ENCODE data around the gene MTF1. TPM values are rescaled to one million over a fixed set of nuclear protein-coding genes. Genes with fewer than 3 reads are reported as not detected.

MTF1 gene
- total and polyA plus RNA-seq, 10 donors = 1.3 to 49.8 (median 11.4) TPM

DNA sequence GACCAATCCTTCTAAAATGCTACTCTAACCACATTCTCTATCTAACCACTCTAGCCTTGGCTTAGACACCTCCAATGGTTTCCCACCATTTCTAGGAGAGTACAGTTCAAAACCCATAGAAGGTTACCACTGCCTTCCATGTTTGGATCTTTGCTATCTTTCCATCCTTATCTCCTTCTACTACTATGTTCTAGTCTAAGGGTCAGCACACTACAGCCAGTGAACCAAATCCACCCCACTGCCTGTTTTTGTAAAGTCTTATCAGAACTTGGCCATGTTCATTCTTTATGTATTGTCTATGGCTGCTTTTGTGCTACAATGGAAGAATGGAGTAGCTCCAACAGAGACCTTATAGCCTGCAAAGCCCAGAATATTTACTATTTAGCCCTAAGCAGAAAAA is 6.2 kb downstream of the MTF1 start:
- peaks cover 29 to 100% (median 88%) of the 10 kb centered on the region in 6 donors for H3K4me1 ChIP-seq
- DNase-seq = no peak
- intact Hi-C loops (cut with DNase I; ENCODE audit: low total_unique reads) = loop anchor here (10.0 kb wide), 1 partner anchor 158 kb away; the partner anchor contains the start of gene CDCA8

DNA sequence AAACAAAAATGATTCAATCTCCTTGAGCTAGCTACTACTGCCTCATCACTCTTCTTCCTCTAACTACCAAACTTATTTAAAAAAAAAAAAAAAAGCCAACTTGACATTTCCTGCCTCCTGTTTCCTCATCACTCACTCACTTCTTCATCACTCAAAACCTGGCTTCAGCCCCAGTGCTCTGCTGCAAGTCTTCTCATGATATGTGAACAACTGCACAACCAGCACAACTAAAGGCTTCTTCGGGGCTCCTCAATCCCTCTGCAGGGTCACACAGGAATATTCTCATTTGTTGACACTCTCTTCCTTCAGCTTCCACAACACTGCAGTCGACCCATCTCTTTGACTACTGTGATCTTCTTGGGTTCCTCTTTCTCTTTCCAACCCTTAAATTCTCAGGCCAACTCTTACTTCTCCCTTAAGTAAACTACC is 7.6 kb downstream of the MTF1 start:
- H3K27ac ChIP-seq = peak overlapping the region; percentile 60 to 87 (median 80)
- H3K36me3 ChIP-seq = peaks cover 0 to 67% (median 16%) of the 10 kb centered on the region in 6 donors
- H3K4me1 ChIP-seq = peaks cover 24 to 100% (median 87%) of the 10 kb centered on the region in 6 donors
- no peaks in the 10 kb centered on the region for H3K9me3 ChIP-seq
- H3K27me3 ChIP-seq (replicated peaks in 1 of 7) = no peaks in the 10 kb centered on the region
- TF ChIP-seq, protein P1, sequence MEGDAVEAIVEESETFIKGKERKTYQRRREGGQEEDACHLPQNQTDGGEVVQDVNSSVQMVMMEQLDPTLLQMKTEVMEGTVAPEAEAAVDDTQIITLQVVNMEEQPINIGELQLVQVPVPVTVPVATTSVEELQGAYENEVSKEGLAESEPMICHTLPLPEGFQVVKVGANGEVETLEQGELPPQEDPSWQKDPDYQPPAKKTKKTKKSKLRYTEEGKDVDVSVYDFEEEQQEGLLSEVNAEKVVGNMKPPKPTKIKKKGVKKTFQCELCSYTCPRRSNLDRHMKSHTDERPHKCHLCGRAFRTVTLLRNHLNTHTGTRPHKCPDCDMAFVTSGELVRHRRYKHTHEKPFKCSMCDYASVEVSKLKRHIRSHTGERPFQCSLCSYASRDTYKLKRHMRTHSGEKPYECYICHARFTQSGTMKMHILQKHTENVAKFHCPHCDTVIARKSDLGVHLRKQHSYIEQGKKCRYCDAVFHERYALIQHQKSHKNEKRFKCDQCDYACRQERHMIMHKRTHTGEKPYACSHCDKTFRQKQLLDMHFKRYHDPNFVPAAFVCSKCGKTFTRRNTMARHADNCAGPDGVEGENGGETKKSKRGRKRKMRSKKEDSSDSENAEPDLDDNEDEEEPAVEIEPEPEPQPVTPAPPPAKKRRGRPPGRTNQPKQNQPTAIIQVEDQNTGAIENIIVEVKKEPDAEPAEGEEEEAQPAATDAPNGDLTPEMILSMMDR (IDR thresholded peaks at IDR 0.05 in 8 of 11, conservative IDR thresholded peaks at IDR 0.05 in 3 of 11) = no peak
- TF ChIP-seq POLR2AphosphoS5 (IDR thresholded peaks at IDR 0.05) (no peak), POLR2A (IDR thresholded peaks at IDR 0.05) (no peak)
- no peak for DNase-seq
- intact Hi-C loops (cut with DNase I; ENCODE audit: low total_unique reads) = loop anchor here (10.0 kb wide), 1 partner anchor 157 kb away; the partner anchor contains the start of gene CDCA8
- peak overlapping the region in 1 of 8 donors; percentile 43 for H3K4me3 ChIP-seq
- WGBS, 5 donors = 30 to 52% (median 47%) methylated on average over 2 of the region's 2 CpGs

More for the DNA sequence above, 6.2 kb downstream of the MTF1 start:
- Histone ChIP-seq H3K27ac (peak overlapping the region in 6 of 8 donors; percentile 73 to 87 (median 83)), H3K36me3 (peaks cover 2 to 67% (median 23%) of the 10 kb centered on the region in 6 donors), H3K4me3 (no peak overlapping the region), H3K9me3 (no peaks in the 10 kb centered on the region), H3K27me3 (replicated peaks in 1 of 7) (no peaks in the 10 kb centered on the region)
- TF ChIP-seq, protein P1 (IDR thresholded peaks at IDR 0.05 in 8 of 11, conservative IDR thresholded peaks at IDR 0.05 in 3 of 11) = no peak
- TF ChIP-seq POLR2A (IDR thresholded peaks at IDR 0.05) (no peak), POLR2AphosphoS5 (IDR thresholded peaks at IDR 0.05) (no peak)

DNA sequence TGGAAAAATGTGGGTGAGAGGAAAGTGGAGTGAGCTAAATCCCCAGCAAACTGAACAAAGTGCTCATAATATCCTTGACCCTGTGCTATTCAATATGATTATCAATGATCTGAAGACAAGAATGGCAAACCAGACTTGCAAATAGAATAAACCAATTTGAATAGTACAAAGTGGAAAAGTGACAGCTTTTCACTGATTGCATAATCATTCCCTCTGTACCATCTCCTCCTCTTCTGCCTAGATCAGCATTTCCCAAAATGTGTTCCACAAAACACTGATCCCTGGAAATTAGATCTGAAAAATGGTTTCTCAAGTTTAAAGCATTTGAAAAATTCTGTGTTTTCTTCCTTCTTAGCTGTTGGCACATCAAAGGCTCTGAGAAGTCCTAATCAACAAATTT is 8.1 kb downstream of the MTF1 start:
- Histone ChIP-seq H3K4me3 (peak overlapping the region in 1 of 8 donors; percentile 43), H3K4me1 (peaks cover 29 to 100% (median 87%) of the 10 kb centered on the region in 6 donors), H3K9me3 (no peaks in the 10 kb centered on the region), H3K27ac (peak overlapping the region; percentile 60 to 87 (median 80)), H3K27me3 (replicated peaks in 1 of 7) (no peaks in the 10 kb centered on the region), H3K36me3 (peaks cover 0 to 62% (median 11%) of the 10 kb centered on the region in 6 donors)
- DNase-seq = no peak
- intact Hi-C loops (cut with DNase I; ENCODE audit: low total_unique reads) = loop anchor here (10.0 kb wide), 1 partner anchor 156 kb away; the partner anchor contains the start of gene CDCA8
- TF ChIP-seq POLR2A (IDR thresholded peaks at IDR 0.05) = no peak
- TF ChIP-seq POLR2AphosphoS5 (IDR thresholded peaks at IDR 0.05) = no peak
- TF ChIP-seq, protein P1 (IDR thresholded peaks at IDR 0.05 in 8 of 11, conservative IDR thresholded peaks at IDR 0.05 in 3 of 11) = no peak

DNA sequence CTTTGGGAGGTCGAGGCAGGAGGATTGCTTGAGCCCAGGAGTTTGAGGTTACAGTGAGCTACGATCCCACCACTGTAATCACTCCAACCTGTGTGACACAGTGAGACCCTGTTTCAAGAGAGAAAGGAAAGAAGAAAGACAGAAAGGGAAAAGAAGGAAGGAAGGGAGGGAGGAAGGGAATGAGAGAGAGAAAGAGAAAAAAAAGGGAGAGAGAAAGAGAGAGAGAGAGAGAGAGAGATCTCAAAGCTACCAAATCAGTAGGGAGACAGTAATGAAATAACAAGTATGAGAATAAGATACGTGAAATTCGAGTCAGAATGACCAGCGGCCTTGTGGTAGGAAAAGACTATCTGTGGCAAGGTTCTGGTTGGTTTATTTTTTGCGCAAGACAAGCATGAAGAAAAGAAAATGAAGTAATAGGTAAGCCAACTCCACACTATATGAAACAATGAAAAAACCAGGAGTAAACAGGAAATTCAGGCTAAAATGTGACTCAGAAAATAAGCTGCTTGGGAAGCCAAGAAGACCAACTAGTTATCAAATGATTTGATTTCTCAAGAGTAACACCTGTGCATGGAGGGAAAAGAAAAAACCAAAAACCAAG is 8.9 kb downstream of the MTF1 start:
- Histone ChIP-seq H3K36me3 (peaks cover 0 to 54% (median 9%) of the 10 kb centered on the region in 6 donors), H3K4me3 (peak overlapping the region in 1 of 8 donors; percentile 43), H3K27ac (peak overlapping the region; percentile 60 to 87 (median 80)), H3K27me3 (replicated peaks in 1 of 7) (no peaks in the 10 kb centered on the region), H3K9me3 (no peaks in the 10 kb centered on the region), H3K4me1 (peaks cover 25 to 100% (median 86%) of the 10 kb centered on the region in 6 donors)
- intact Hi-C loops (cut with DNase I; ENCODE audit: low total_unique reads) = loop anchor here (10.0 kb wide), 1 partner anchor 156 kb away; the partner anchor contains the start of gene CDCA8
- TF ChIP-seq, protein P1 (IDR thresholded peaks at IDR 0.05 in 8 of 11, conservative IDR thresholded peaks at IDR 0.05 in 3 of 11) = no peak
- TF ChIP-seq POLR2AphosphoS5 (IDR thresholded peaks at IDR 0.05) (no peak), POLR2A (IDR thresholded peaks at IDR 0.05) (no peak)
- 51 to 85% (median 75%) methylated on average over 6 of the region's 6 CpGs for WGBS, 5 donors
- DNase-seq = no peak

Measured in spleen (tissue), 11 donors.